ENCODE data around the gene STX18. TPM values are rescaled to one million over a fixed set of nuclear protein-coding genes. Genes with fewer than 3 reads are reported as not detected.
"Not testable (repeated sequence)": the region's sequence is repeated elsewhere in the genome, so short reads cannot be mapped to it uniquely, and the experiment has no call there.

Gene STX18
- total and polyA plus RNA-seq, 2 experiments from 2014 or later, result 15.9 to 18.1 TPM

DNA sequence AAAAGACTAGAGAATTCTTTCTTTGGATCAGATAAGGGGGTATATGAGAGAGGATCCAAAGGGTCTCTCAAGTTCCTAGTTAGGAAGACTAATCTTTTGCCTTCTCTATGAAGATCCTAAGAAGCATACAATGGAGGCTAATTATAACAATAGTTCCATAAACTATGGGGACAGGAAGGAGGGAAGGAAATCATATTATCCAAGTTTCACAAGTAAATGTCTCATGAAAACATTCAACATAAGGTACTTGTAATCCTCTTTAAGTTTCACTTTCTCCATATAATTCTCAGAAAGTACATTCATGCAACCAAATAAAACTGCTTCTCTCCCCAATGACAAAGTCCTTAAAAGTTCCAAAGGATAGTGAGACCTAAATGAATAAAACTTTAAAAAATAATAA, 27.1 kb downstream of the STX18 start:
- peaks cover 5% of the 10 kb centered on the region; the same call in 2 of the 3 replicates for H3K4me1 Mint-ChIP-seq
- Histone ChIP-seq H3K4me1 (ENCODE audit: insufficient read depth) (no peaks in the 10 kb centered on the region), H3K36me3 (ENCODE audit: insufficient read depth) (no peaks in the 10 kb centered on the region), H3K27ac (ENCODE audit: low read depth) (no peak overlapping the region), H3F3A (replicated peaks; ENCODE audit: low read depth) (no peaks in the 10 kb centered on the region), H3K9me2 (ENCODE audit: insufficient read depth) (no peaks in the 10 kb centered on the region), H3K27me3 (ENCODE audit: insufficient read depth) (no peaks in the 10 kb centered on the region), H3K4me2 (no peak overlapping the region), H3K79me2 (replicated peaks; ENCODE audit: insufficient read depth) (peaks cover 14% of the 10 kb centered on the region), H2AFZ (no peak overlapping the region), H3K4me3 (no peak overlapping the region), H4K20me1 (replicated peaks; ENCODE audit: insufficient read depth) (no peaks in the 10 kb centered on the region; the same call in none of the 2 replicates)
- H3K27ac Mint-ChIP-seq, result no peak overlapping the region
- no peaks in the 10 kb centered on the region for H3K36me3 Mint-ChIP-seq (ENCODE audit: low read depth)
- no peaks in the 10 kb centered on the region for H3K27me3 Mint-ChIP-seq (ENCODE audit: insufficient read depth, low read depth, poor library complexity)
- TF ChIP-seq, protein P1, sequence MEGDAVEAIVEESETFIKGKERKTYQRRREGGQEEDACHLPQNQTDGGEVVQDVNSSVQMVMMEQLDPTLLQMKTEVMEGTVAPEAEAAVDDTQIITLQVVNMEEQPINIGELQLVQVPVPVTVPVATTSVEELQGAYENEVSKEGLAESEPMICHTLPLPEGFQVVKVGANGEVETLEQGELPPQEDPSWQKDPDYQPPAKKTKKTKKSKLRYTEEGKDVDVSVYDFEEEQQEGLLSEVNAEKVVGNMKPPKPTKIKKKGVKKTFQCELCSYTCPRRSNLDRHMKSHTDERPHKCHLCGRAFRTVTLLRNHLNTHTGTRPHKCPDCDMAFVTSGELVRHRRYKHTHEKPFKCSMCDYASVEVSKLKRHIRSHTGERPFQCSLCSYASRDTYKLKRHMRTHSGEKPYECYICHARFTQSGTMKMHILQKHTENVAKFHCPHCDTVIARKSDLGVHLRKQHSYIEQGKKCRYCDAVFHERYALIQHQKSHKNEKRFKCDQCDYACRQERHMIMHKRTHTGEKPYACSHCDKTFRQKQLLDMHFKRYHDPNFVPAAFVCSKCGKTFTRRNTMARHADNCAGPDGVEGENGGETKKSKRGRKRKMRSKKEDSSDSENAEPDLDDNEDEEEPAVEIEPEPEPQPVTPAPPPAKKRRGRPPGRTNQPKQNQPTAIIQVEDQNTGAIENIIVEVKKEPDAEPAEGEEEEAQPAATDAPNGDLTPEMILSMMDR (conservative IDR thresholded peaks at IDR 0.05; ENCODE audit: low read depth in 2 of 2), result no peak
- TF ChIP-seq, protein P2, sequence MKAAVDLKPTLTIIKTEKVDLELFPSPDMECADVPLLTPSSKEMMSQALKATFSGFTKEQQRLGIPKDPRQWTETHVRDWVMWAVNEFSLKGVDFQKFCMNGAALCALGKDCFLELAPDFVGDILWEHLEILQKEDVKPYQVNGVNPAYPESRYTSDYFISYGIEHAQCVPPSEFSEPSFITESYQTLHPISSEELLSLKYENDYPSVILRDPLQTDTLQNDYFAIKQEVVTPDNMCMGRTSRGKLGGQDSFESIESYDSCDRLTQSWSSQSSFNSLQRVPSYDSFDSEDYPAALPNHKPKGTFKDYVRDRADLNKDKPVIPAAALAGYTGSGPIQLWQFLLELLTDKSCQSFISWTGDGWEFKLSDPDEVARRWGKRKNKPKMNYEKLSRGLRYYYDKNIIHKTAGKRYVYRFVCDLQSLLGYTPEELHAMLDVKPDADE (IDR thresholded peaks at IDR 0.05), result no peak
- TF ChIP-seq EZH2phosphoT487 (IDR thresholded peaks at IDR 0.05; ENCODE audit: unreplicated experiment), result no peak
- no peak overlapping the region for H3K4me3 Mint-ChIP-seq
- no peaks in the 10 kb centered on the region for H3K9me3 Mint-ChIP-seq
- ATAC-seq, result no peak
- DNase-seq (ENCODE audit: low spot score), result no peak

DNA sequence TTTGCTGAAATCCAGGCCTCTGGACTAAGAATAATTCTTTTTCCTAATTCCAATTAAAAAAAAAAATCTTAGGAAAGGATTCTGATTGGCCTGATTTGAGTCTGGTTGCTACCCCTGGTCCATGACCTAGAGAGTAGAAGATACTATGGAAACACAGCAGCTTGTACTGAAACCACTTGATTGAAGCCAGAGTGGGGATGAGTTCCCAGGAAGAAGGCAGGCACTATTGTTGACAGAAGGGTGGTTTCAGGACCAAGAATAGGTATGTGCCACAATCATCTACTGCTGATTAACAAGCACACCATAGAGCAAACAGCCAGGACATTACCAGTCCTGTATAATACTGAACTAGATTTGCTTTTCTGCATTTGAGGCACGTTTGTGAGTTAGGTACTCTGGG, 29.6 kb downstream of the STX18 start:
- H3K4me3 ChIP-seq, result no peak overlapping the region
- H2AFZ ChIP-seq, result no peak overlapping the region
- H3K79me2 ChIP-seq (replicated peaks; ENCODE audit: insufficient read depth), result peaks cover 10% of the 10 kb centered on the region
- DNase-seq (ENCODE audit: low spot score) (no peak), ATAC-seq (no peak)
- H3K27me3 ChIP-seq (ENCODE audit: insufficient read depth), result no peaks in the 10 kb centered on the region
- H3K27ac Mint-ChIP-seq, result no peak overlapping the region
- H3K4me3 Mint-ChIP-seq, result no peak overlapping the region
- H3F3A ChIP-seq (replicated peaks; ENCODE audit: low read depth), result no peaks in the 10 kb centered on the region
- H3K9me2 ChIP-seq (ENCODE audit: insufficient read depth), result no peaks in the 10 kb centered on the region
- H3K27me3 Mint-ChIP-seq (ENCODE audit: insufficient read depth, low read depth, poor library complexity), result no peaks in the 10 kb centered on the region
- TF ChIP-seq REST (IDR thresholded peaks at IDR 0.05; ENCODE audit: unreplicated experiment) (no peak), EZH2 (IDR thresholded peaks at IDR 0.05; ENCODE audit: low read depth, unreplicated experiment) (no peak), EZH2phosphoT487 (IDR thresholded peaks at IDR 0.05; ENCODE audit: unreplicated experiment) (no peak), STAT1 (IDR thresholded peaks at IDR 0.05; ENCODE audit: unreplicated experiment) (no peak), ZNF114 (CRISPR knock-in tag; IDR thresholded peaks at IDR 0.05) (no peak), CREB1 (CRISPR knock-in tag; IDR thresholded peaks at IDR 0.05; ENCODE audit: low read depth) (no peak), NANOG (IDR thresholded peaks at IDR 0.05; ENCODE audit: borderline replicate concordance) (no peak), POLR2AphosphoS5 (IDR thresholded peaks at IDR 0.05; ENCODE audit: low read depth) (no peak), ZNF331 (CRISPR knock-in tag; IDR thresholded peaks at IDR 0.05; ENCODE audit: low read depth) (no peak)
- TF ChIP-seq, protein P2 (IDR thresholded peaks at IDR 0.05), result no peak
- no peak overlapping the region for H3K4me2 ChIP-seq
- peaks cover 5% of the 10 kb centered on the region; the same call in 2 of the 3 replicates for H3K4me1 Mint-ChIP-seq
- H3K36me3 Mint-ChIP-seq (ENCODE audit: low read depth), result no peaks in the 10 kb centered on the region
- H3K27ac ChIP-seq (ENCODE audit: low read depth), result no peak overlapping the region
- H3K36me3 ChIP-seq (ENCODE audit: insufficient read depth), result no peaks in the 10 kb centered on the region
- H3K9me3 Mint-ChIP-seq, result no peaks in the 10 kb centered on the region
- no peaks in the 10 kb centered on the region for H3K4me1 ChIP-seq (ENCODE audit: insufficient read depth)
- H4K20me1 ChIP-seq (replicated peaks; ENCODE audit: insufficient read depth), result peaks cover 2% of the 10 kb centered on the region

- not testable (repeated sequence) for H3F3A ChIP-seq (replicated peaks; ENCODE audit: low read depth); H3K27ac ChIP-seq (ENCODE audit: low read depth); H4K20me1 ChIP-seq (replicated peaks; ENCODE audit: insufficient read depth); H3K79me2 ChIP-seq (replicated peaks; ENCODE audit: insufficient read depth); H3K4me1 Mint-ChIP-seq; H3K9me3 Mint-ChIP-seq; DNase-seq (ENCODE audit: low spot score); H2AFZ ChIP-seq; H3K4me3 Mint-ChIP-seq; H3K4me1 ChIP-seq (ENCODE audit: insufficient read depth); H3K27me3 ChIP-seq (ENCODE audit: insufficient read depth); H3K27me3 Mint-ChIP-seq (ENCODE audit: insufficient read depth, low read depth, poor library complexity); H3K36me3 Mint-ChIP-seq (ENCODE audit: low read depth); ATAC-seq; H3K36me3 ChIP-seq (ENCODE audit: insufficient read depth); H3K9me2 ChIP-seq (ENCODE audit: insufficient read depth); H3K27ac Mint-ChIP-seq; H3K4me3 ChIP-seq; H3K4me2 ChIP-seq
These were observed 31.2 kb downstream of the STX18 start for GRCh38 chr4:4510641-4511040.
